Measurements from ENCODE around the gene DPH2.

DNA sequence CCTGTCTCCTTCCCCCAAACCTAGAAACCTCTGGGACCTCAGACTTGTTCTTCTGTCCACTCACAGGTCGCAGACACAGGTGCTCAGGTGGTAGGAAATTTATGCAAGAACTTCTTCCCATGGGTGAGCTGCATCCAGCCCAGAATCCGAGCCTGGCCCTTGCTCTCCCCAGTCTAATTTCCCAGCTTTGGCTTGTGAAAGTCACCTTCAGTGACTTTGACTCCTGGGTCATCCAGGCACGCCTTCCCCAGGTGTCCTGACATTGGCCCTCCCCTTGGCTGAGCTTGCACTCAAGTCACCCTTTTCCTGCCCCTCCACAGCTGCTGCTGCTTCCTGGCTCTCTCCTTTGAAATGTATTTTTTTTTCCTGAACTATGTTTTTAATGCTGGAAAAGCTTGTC is 16.4 kb upstream of the DPH2 start:
- no peak for TF ChIP-seq POLR2AphosphoS5 (IDR thresholded peaks at IDR 0.05; ENCODE audit: low read depth, low read length)
- no peak for TF ChIP-seq TAF1 (IDR thresholded peaks at IDR 0.05; ENCODE audit: borderline replicate concordance, insufficient read depth, low read length)
- TF ChIP-seq, protein P1, sequence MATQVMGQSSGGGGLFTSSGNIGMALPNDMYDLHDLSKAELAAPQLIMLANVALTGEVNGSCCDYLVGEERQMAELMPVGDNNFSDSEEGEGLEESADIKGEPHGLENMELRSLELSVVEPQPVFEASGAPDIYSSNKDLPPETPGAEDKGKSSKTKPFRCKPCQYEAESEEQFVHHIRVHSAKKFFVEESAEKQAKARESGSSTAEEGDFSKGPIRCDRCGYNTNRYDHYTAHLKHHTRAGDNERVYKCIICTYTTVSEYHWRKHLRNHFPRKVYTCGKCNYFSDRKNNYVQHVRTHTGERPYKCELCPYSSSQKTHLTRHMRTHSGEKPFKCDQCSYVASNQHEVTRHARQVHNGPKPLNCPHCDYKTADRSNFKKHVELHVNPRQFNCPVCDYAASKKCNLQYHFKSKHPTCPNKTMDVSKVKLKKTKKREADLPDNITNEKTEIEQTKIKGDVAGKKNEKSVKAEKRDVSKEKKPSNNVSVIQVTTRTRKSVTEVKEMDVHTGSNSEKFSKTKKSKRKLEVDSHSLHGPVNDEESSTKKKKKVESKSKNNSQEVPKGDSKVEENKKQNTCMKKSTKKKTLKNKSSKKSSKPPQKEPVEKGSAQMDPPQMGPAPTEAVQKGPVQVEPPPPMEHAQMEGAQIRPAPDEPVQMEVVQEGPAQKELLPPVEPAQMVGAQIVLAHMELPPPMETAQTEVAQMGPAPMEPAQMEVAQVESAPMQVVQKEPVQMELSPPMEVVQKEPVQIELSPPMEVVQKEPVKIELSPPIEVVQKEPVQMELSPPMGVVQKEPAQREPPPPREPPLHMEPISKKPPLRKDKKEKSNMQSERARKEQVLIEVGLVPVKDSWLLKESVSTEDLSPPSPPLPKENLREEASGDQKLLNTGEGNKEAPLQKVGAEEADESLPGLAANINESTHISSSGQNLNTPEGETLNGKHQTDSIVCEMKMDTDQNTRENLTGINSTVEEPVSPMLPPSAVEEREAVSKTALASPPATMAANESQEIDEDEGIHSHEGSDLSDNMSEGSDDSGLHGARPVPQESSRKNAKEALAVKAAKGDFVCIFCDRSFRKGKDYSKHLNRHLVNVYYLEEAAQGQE (IDR thresholded peaks at IDR 0.05; ENCODE audit: insufficient read depth in 1 of 2, low read depth in 2 of 2, low read length in 2 of 2): no peak

Measured in PFSK-1 (cell line).